B cell (primary cell): Measurements from ENCODE around the gene DDX24. TPM values are rescaled to one million over a fixed set of nuclear protein-coding genes. Genes with fewer than 3 reads are reported as not detected.

ENCODE experiments used
- ATAC-seq: fragments of 200-7000 bp; cut with Tn5 transposase; one replicate; pipeline ENCODE4 v1.10.0; 2021; ENCODE audit warnings: low read depth, mild to moderate bottlenecking, moderate number of reproducible peaks, moderate library complexity
- CTCF ChIA-PET: fragments of 350-600 bp; sonication (Branson Sonifier 250); formaldehyde crosslinking; loops from one replicate; lab custom pipeline; 2021; ENCODE audit warnings: antibody characterized with exemption, inconsistent platforms; lab: Charles Lee
- POLR2A ChIA-PET: fragments of 350-600 bp; sonication (Branson Sonifier 250); formaldehyde crosslinking; loops from one replicate; lab custom pipeline; 2021; ENCODE audit warnings: antibody characterized with exemption; lab: Charles Lee
- DNase-seq: peaks from one replicate; pipeline ENCODE4 v3.0.0; 2013
- H2AFZ ChIP-seq: 2 replicates; pipeline ENCODE4 v1.6.1; 2012; ENCODE audit warnings: mild to moderate bottlenecking, low read depth, low read length; ENCODE audit not compliant: insufficient read depth, poor library complexity, severe bottlenecking
- H3K27ac ChIP-seq, 2 donors: 1 replicate in 1 of 2; 2 replicates in 1 of 2; pipeline ENCODE4 v1.5.1; 2012 to 2013; ENCODE audit warnings: low read length in 2 of 2, mild to moderate bottlenecking in 2 of 2, moderate library complexity in 1 of 2
- H3K27me3 ChIP-seq, 4 experiments: fragments of 200-600 bp in 1 of 4; sonication (generic) in 1 of 4; replicated peaks in 1 of 4; 1 replicate in 2 of 4; 2 replicates in 2 of 4; pipeline versions ENCODE4 v1.6.1 to v1.7.0; 2013 to 2016; ENCODE audit warnings: low read length in 3 of 4, mild to moderate bottlenecking in 2 of 4, mixed read lengths in 1 of 4, moderate library complexity in 1 of 4; ENCODE audit not compliant: insufficient read depth in 4 of 4, control insufficient read depth in 3 of 4; ENCODE audit errors: control extremely low read depth in 1 of 4
- H3K36me3 ChIP-seq, 2 experiments: replicated peaks in 1 of 2; 1 replicate in 1 of 2; 2 replicates in 1 of 2; pipeline versions ENCODE4 v1.6.1 to v1.7.1; 2013; ENCODE audit warnings: low read length in 1 of 2; ENCODE audit not compliant: insufficient read depth in 2 of 2, control insufficient read depth in 1 of 2; ENCODE audit errors: control extremely low read depth in 1 of 2, extremely low read depth in 1 of 2
- H3K4me1 ChIP-seq, 2 donors: fragments of 200-600 bp in 1 of 2; sonication (generic) in 1 of 2; 1 replicate in 1 of 2; 2 replicates in 1 of 2; pipeline versions ENCODE4 v1.5.1 to v1.6.1; 2013 to 2017; ENCODE audit warnings: low read length in 2 of 2; ENCODE audit not compliant: control insufficient read depth in 2 of 2, insufficient read depth in 2 of 2
- H3K4me2 ChIP-seq: replicated peaks from 2 replicates; pipeline ENCODE3; 2012; ENCODE audit warnings: mild to moderate bottlenecking, low read depth, low read length; ENCODE audit not compliant: poor library complexity, severe bottlenecking
- H3K4me3 ChIP-seq, 5 experiments: fragments of 200-600 bp in 1 of 5; sonication (generic) in 1 of 5; 1 replicate in 3 of 5; 2 replicates in 2 of 5; pipeline versions ENCODE4 v1.5.1 to v1.7.0; 2011 to 2016; ENCODE audit warnings: low read length in 4 of 5, mild to moderate bottlenecking in 4 of 5, low read depth in 2 of 5, control low read depth in 1 of 5, moderate library complexity in 1 of 5; ENCODE audit not compliant: insufficient read depth in 1 of 5; ENCODE audit errors: control extremely low read depth in 1 of 5, extremely low read depth in 1 of 5
- H3K79me2 ChIP-seq: fragments of 200-600 bp; sonication (generic); one replicate; pipeline ENCODE4 v1.6.0; 2016; ENCODE audit warnings: low read length; ENCODE audit not compliant: control insufficient read depth, insufficient read depth
- H3K9ac ChIP-seq: fragments of 200-600 bp; sonication (generic); 2 replicates; pipeline ENCODE4 v1.6.1; 2017; ENCODE audit warnings: mild to moderate bottlenecking, low read length, moderate library complexity
- H3K9me3 ChIP-seq, 3 donors: one replicate each; pipeline versions ENCODE4 v1.6.1 to v1.7.1; 2013; ENCODE audit warnings: low read length in 2 of 3; ENCODE audit not compliant: control insufficient read depth in 2 of 3, insufficient read depth in 1 of 3; ENCODE audit errors: control extremely low read depth in 1 of 3
- H4K20me1 ChIP-seq: 2 replicates; pipeline ENCODE4 v1.6.0; 2012; ENCODE audit warnings: mild to moderate bottlenecking, low read length; ENCODE audit not compliant: insufficient read depth, control insufficient read depth, poor library complexity, severe bottlenecking
- H3K27ac Mint-ChIP-seq: one replicate; pipeline ENCODE4 v1.8.0; 2021; ENCODE audit warnings: mixed read lengths
- H3K27me3 Mint-ChIP-seq: one replicate; pipeline ENCODE4 v1.8.0; 2021; ENCODE audit warnings: mixed read lengths
- H3K4me1 Mint-ChIP-seq: one replicate; pipeline ENCODE4 v1.8.0; 2021; ENCODE audit warnings: mixed read lengths
- H3K4me3 Mint-ChIP-seq: one replicate; pipeline ENCODE4 v1.8.0; 2021; ENCODE audit warnings: mixed read lengths
- H3K9me3 Mint-ChIP-seq: one replicate; pipeline ENCODE4 v1.8.0; 2022; ENCODE audit warnings: mixed read lengths; ENCODE audit not compliant: insufficient read depth
- CTCF ChIP-seq: fragments of 200-600 bp; IDR thresholded peaks from one replicate; pipeline ENCODE4 v1.8.0; 2022; ENCODE audit warnings: antibody characterized with exemption, mild to moderate bottlenecking
- EZH2 ChIP-seq: IDR thresholded peaks from 2 replicates; pipeline ENCODE4 v1.6.1; 2012; ENCODE audit warnings: borderline replicate concordance, low read depth, mild to moderate bottlenecking, moderate library complexity, low read length; ENCODE audit not compliant: insufficient read depth, poor library complexity, severe bottlenecking
- WGBS: methylation state at CpG from one replicate; pipeline ENCODE4 v1.1.5; 2013; ENCODE audit warnings: missing lambda C conversion rate; ENCODE audit not compliant: insufficient coverage; 5-methylcytosine and 5-hydroxymethylcytosine counted together
- intact Hi-C: fragments of 100-400 bp; cut with micrococcal nuclease; formaldehyde crosslinking; loops from one replicate; pipeline ENCODE4 v1.10.0; 2022
- polyA plus RNA-seq: library from polyadenylated mRNA; depleted of rRNA; stranded (reverse); fragments of >200 nt; gene quantifications from 2 replicates; pipeline ENCODE4 v1.2.3, GENCODE V29; 2012
- total RNA-seq, 2 donors: library from RNA; stranded (reverse); fragments of 120-200 nt in 1 of 2; gene quantifications; 1 replicate in 1 of 2; 2 replicates in 1 of 2; pipeline versions ENCODE4 v1.2.3 to v1.2.4, GENCODE V29; 2013 to 2022

DDX24 gene
- total and polyA plus RNA-seq, 2 donors (not counting 1 experiment from before 2014, with no cell fraction given) = 145 to 211 TPM

DNA sequence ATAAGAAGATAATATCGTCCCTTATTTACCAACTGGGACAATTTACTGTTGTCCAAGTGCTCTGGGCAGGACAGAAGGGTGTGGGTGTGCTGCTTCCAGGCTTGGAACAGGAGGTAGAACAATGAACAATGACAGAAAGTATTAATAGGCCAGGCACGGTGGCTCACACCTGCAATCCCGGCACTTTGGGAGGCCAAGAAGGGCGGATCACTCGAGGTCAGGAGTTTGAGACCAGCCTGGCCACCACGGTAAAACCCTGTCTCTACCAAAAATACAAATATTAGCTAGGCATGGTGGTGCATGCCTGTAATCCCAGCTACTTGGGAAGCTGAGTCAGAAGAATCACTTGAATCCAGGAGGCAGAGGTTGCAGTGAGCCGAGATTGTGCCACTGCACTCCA lies 32.1 kb upstream of the DDX24 start:
- H3K9me3 Mint-ChIP-seq = no peaks in the 10 kb centered on the region

DNA sequence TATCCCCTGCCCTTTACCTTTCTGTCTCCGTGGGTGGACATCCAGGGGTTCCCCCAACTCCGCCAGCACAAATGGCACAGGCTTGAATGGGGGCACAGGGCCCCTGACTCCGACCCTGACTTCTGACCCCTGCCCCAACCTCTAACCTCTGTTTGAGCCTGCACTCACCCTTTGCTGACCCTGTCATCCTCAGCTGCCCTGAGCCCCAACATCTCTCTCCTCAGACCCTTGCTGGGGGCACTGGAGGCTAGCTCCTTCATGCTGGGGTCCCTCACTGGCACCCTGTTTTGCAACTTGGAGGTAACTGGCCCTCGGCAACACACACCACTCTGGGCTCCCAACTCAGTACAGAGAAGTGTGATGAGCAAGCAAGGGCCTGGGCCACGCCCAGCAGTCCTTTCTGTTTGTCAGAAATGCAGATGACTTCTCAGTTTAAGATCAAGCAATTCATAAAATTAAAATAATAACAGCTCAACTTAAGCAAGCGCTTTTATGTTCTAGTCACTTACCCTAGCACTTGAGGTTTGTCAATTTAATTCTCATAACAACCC lies 31.6 kb upstream of the DDX24 start:
- no peak overlapping the region for H3K9ac ChIP-seq
- TF ChIP-seq EZH2 = no peak
- no peak for TF ChIP-seq CTCF
- no peaks in the 10 kb centered on the region for H3K79me2 ChIP-seq
- H3K4me2 ChIP-seq = no peak overlapping the region
- Mint-ChIP-seq H3K27me3 (peaks cover 30% of the 10 kb centered on the region), H3K27ac (no peak overlapping the region), H3K9me3 (no peaks in the 10 kb centered on the region), H3K4me1 (no peaks in the 10 kb centered on the region), H3K4me3 (no peak overlapping the region)
- peaks cover 0 to 12% (median 0%) of the 10 kb centered on the region in 4 experiments for H3K27me3 ChIP-seq
- no peak overlapping the region for H3K4me3 ChIP-seq
- DNase-seq (no peak), ATAC-seq (no peak)
- CTCF ChIA-PET = interaction anchor here (1.6 kb wide), 1 partner anchor 20 kb away, joined by 5 read pairs; no protein-coding TSS in a partner anchor
- H3K27ac ChIP-seq = no peak overlapping the region
- no peaks in the 10 kb centered on the region for H4K20me1 ChIP-seq
- POLR2A ChIA-PET = no interaction called here
- no peak overlapping the region for H2AFZ ChIP-seq
- no peaks in the 10 kb centered on the region for H3K4me1 ChIP-seq
- 83% methylated on average over 4 of the region's 6 CpGs for WGBS
- no peaks in the 10 kb centered on the region for H3K36me3 ChIP-seq
- intact Hi-C loops = no loop called here
- H3K9me3 ChIP-seq = no peaks in the 10 kb centered on the region

More for the DNA sequence above, 32.1 kb upstream of the DDX24 start:
- ChIA-PET CTCF (no interaction called here), POLR2A (no interaction called here)
- Mint-ChIP-seq H3K4me1 (no peaks in the 10 kb centered on the region), H3K27me3 (peaks cover 35% of the 10 kb centered on the region), H3K4me3 (no peak overlapping the region), H3K27ac (no peak overlapping the region)
- Histone ChIP-seq H3K9me3 (no peaks in the 10 kb centered on the region), H3K27me3 (peaks cover 0 to 12% (median 0%) of the 10 kb centered on the region in 4 experiments), H3K27ac (no peak overlapping the region), H3K4me3 (no peak overlapping the region), H2AFZ (no peak overlapping the region), H3K36me3 (no peaks in the 10 kb centered on the region), H3K9ac (no peak overlapping the region), H4K20me1 (no peaks in the 10 kb centered on the region), H3K4me2 (no peak overlapping the region), H3K4me1 (no peaks in the 10 kb centered on the region), H3K79me2 (no peaks in the 10 kb centered on the region)
- 100% methylated on average over 6 of the region's 7 CpGs for WGBS
- intact Hi-C loops = no loop called here
- ATAC-seq = no peak
- TF ChIP-seq EZH2 (no peak), CTCF (no peak)
- no peak for DNase-seq
